GM19035 (cell line): ENCODE results near the gene SCAPER.
A peak's percentile ranks its signal among the peaks of the same experiment; 100 is the strongest.
"Not testable (repeated sequence)": the region's sequence is repeated elsewhere in the genome, so short reads cannot be mapped to it uniquely, and the experiment has no call there.

ENCODE experiments used
- ATAC-seq: cut with Tn5 transposase; IDR thresholded peaks from one replicate; pipeline ENCODE4 v1.9.1; 2021; ENCODE audit not compliant: unreplicated experiment

The SCAPER gene

DNA sequence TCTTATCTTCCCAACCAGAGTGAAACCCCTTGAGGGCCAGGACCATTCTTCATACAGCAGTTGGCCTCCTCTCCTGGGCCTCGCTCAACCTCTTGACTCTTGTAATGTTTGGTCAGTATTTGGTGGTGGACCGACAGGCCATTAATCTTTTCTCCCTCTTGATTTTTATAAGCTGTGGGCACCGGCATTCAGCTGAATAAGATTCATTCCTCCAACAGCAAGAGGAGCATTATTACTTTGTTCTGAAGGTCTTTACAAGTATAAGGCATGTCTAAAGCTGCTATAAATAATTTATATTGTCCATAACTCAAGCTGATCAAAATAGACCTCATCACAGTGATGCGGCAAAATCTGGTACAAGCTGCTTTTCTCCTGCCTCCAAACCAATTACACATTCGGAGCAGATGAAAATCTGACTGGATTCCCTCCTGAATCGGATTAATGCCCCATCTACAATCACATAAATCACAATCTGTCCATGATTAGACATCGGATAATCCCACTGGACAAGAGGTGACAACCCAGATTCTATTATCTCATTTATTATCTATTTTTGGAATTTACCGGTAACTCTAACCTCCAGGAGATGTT, 576.9 kb downstream of the SCAPER start:
- no peak for ATAC-seq

DNA sequence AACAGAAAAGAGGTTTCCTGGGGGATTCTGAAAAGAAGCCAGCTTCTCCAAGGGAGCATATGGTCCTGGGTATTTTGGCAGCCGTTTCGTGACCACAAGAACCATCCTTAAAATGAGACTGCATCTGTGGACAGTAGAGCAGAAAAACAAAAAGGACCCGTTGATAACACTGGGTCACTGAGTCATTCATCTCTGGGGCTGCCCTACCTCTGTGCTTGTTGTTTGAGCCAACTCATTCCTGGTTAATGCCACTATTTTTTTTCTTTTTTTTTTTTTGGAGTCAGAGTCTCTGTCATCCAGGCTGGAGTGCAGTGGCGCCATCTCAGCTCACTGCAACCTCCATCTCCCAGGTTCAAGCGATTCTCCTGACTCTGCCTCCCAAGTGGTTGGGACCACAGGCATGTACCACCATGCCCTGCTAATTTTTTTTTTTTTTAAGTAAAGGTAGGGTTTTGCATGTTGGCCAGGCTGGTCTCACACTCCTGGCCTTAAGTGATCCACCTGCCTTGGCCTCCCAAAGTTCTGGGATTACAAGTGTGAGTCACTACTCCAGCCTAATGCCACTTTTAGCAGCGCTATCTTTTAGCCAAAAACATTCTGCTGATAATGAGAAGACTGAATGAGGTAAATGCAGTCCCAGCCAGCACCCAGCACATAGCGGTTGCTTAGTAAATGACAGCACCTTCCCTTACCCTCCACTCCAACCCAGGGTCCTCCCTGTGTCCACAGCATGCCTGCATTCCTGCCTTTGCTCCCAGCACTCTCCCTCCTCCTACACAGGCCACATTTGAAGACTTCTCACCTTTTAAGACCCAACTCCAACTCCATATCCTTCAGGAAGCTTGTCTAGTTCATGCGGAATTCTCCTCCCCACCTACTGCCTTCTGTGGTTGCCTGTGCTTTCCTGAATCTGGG, 577.7 kb downstream of the SCAPER start:
- no peak for ATAC-seq

DNA sequence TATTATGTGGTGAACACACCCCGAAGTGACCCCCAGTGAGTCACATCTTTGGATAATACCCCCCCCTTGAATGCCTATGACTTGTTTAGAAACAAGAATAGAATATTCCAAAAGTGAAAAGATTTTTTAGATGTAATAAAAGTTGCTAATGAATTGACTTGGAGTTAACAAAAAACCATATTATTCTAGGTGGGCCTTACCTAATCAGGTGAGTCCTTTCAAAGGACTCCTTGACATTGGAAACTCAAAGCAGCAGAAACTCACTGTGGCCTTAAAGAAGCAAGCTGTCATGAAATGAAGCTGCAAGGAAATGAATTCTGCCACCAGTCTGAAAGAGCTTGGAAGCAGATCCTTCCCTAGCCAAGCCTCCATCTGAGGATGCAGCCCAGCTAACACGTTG, 579.4 kb downstream of the SCAPER start:
- ATAC-seq, result no peak

GRCh38 chr15:76324066-76324465, 581.1 kb downstream of the SCAPER start:
- no peak for ATAC-seq

DNA sequence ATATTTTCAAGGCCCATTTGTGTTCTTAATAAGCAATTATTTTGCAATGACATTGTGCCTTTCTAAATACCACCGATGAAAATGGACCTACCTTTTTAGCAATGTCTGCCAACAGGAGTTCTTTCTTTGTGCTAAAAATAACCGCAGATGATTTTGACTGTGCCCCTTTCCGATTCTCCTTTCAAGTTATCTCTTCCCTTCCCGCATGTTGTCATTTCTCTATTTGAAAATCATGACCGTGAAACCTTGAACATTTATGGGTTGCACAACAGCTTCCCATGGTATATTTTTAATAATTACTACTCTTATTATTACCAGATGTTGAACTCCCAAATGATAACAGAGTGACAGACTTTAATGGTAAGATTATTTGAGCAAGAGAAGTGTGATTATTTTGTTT, 583.5 kb downstream of the SCAPER start:
- no peak for ATAC-seq

GRCh38 chr15:76321171-76321570, 584.0 kb downstream of the SCAPER start:
- no peak for ATAC-seq

DNA sequence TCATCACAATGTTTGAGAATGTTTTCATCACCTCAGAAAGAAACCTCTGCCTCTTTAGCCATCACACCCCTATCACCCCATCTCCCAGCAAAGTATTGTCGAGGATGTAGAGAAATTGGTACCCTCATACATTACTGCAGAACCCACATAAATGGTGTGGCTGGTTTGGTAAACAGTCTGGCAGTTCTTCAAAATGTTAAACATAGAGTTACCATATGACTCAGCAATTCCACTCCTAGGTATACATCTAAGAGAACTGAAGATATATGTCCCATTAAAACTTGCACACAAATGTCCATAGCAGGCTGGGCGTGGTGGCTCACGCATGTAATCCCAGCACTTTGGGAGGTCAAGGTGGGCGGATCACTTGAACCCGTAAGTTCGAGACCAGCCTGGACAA, 585.1 kb downstream of the SCAPER start:
- no peak for ATAC-seq

- ATAC-seq, result no peak
Measured at GRCh38 chr15:76313731-76314130, 591.4 kb downstream of the SCAPER start.

- ATAC-seq, result not testable (repeated sequence)
Measured at GRCh38 chr15:76313175-76313567, 592.0 kb downstream of the SCAPER start.

GRCh38 chr15:76312540-76313174, 592.5 kb downstream of the SCAPER start:
- no peak for ATAC-seq

DNA sequence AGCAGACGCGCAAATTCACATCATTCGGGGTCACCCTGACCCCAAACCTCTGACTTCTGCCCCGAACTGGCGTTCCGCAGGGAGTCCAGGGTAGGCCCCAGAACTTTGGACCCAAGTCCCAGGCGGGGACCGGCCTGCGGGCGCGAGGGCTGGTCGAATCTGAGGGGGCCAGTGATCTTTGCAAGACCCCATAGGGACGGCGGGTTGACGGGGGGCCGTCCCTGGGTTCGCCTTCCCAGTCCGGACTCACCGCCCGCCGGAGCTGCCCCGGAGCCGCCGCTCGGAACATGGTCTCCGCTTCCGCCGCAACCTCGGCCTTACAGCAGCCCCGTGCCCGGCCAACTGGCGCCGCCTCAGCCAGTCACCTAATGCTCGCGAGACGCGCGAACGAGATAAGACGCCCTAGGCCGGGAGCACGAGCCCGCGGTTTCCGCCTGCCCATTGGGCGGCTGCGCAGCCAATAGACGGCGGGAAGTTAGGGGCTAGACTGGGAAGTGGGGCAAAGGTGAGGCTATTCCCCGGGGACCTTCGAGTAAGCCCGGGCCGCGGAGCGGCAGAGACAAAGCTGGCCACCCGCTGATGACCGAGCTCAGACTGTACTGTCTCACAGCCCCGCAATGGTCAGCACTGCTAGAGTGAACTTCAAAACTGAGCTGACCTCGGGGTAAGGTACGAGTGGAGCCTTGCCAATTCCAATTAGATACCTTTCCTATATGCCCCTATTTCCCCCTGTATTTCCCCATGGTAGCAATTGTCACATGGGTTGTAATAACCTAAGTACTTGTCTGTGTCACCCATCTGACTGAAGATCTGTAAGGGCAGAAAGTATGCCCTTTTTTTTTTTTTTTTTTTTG, 593.8 kb downstream of the SCAPER start, which contains the start of gene ETFA:
Gene ETFA (minus strand): TSS at position 370 of the 854 bp plus-strand sequence. CDS start 81 bp downstream, at position 289.
- peak; percentile 98 for ATAC-seq

DNA sequence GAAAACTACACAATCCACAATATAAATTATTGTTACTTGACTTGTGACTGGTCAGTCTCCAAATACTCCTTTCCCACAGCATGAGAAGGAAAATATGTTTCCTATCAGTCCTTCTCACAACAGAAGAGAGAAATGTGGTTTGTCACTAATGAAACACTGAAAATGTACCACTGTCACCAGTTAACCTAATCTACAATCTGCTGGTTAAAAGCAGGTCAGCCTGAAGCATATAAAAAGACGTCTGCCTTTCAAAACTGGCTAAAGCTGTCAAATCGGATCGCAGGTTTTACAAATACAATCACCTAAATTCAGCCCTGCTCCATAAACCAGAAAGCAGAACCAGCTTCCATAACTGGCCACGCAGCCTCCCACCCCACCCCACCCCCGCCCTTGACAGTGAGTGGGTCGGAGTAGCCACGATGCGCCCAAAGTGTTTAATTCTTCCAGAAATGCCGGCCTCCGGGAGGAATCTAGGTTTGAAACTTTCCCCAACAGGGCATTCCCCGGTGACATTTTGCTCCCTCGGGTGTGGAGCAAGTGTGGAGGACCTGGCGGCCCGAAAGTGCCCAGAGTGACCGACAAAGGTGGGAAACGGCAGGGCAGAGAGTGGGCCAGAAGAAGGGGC, 594.6 kb downstream of the SCAPER start:
- peak; percentile 1 for ATAC-seq

- no peak for ATAC-seq
Measured at GRCh38 chr15:76309601-76310330, 595.4 kb downstream of the SCAPER start.

DNA sequence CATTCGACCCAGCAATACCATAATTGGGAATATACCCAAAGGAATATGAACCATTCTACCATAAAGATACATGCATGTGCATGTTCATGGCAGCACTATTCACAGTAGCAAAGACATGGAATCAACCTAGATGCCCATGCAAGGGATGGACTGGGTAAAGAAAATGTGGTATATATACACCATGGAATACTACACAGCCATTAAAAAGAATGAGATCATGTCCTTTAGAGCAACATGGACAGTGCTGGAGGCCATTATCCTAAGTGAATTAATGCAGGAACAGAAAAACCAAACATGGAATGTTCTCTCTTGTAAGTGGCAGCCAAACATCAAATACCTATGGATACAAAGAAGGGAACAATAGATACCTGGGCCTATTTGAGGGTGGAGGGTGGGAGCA, 601.2 kb downstream of the SCAPER start:
- no peak for ATAC-seq

DNA sequence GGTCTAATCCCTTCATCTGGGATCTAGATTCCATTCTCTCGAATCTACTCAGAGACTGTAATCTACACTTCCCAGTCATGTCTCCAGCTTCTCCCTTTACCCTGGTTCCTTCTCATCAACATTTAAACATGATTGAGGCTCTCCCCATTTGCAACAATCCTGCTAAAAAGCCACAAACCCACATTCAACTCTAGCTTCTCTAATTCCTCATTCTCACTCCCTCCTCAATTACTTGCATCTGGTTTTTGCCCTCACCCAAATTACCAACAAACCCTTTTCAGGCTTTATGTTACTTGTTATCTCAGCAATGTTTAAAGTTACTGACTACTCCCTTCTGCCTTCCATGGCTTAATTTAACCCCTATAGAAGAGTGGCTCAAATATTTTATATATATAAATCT, 605.4 kb downstream of the SCAPER start:
- ATAC-seq, result no peak

GRCh38 chr15:76298986-76299385, 606.2 kb downstream of the SCAPER start:
- no peak for ATAC-seq

DNA sequence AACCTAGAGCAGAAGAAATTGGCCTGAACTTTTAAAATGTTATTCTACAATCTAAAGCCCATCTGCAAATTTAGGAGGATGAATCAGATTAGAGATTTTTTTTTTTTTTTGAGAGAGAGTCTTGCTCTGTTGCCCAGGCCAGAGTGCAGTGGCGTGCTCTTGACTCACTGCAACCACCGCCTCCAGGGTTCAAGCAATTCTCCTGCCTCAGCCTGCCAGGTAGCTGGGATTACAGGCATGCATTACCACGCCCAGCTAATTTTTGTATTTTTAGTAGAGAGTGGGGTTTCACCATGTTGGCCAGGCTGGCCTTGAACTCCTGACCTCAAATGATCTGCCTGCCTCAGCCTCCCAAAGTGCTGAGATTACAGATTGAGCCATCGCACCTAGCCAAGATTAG, 607.2 kb downstream of the SCAPER start:
- not testable (repeated sequence) for ATAC-seq
